PC-3 (cell line): ENCODE results near the gene COP1. TPM values are rescaled to one million over a fixed set of nuclear protein-coding genes. Genes with fewer than 3 reads are reported as not detected.

Source experiments
- ATAC-seq: fragments of 200-7000 bp; cut with Tn5 transposase; 2 replicates; pipeline ENCODE4 v1.9.1; 2020; ENCODE audit warnings: mild to moderate bottlenecking, moderate library complexity
- BruUV-seq: library from RNA; stranded (reverse); fragments of 400-500 nt; replicated peaks from 2 replicates; lab custom pipeline; 2021; lab: Mats Ljungman, UMichigan
- CTCF ChIA-PET: fragments of 300-600 bp; sonication (Branson Sonifier 250); formaldehyde crosslinking; loops from one replicate; lab custom pipeline; 2022; ENCODE audit warnings: antibody characterized with exemption; lab: Charles Lee
- POLR2A ChIA-PET: fragments of 300-600 bp; sonication (Branson Sonifier 250); formaldehyde crosslinking; loops from one replicate; lab custom pipeline; 2022; ENCODE audit warnings: antibody characterized with exemption; ENCODE audit not compliant: unreplicated experiment; lab: Charles Lee
- DNase-seq: peaks from one replicate; pipeline ENCODE4 v3.0.0-alpha.2; 2015
- H2AFZ ChIP-seq: fragments of 300-600 bp; sonication (generic); 2 replicates; pipeline ENCODE4 v1.6.0; 2016; ENCODE audit warnings: antibody characterized with exemption, low read length
- H3F3A ChIP-seq: fragments of 300-600 bp; sonication (generic); one replicate; pipeline ENCODE4 v1.6.0; 2017; ENCODE audit warnings: antibody characterized with exemption, low read length, control low read depth, mild to moderate bottlenecking; ENCODE audit not compliant: unreplicated experiment
- H3K27ac ChIP-seq: fragments of 300-600 bp; sonication (generic); 2 replicates; pipeline ENCODE4 v1.5.1; 2016; ENCODE audit warnings: mild to moderate bottlenecking, low read length
- H3K27me3 ChIP-seq: fragments of 300-600 bp; sonication (generic); 2 replicates; pipeline ENCODE4 v1.6.1; 2016; ENCODE audit warnings: low read length, mixed read lengths
- H3K36me3 ChIP-seq: fragments of 300-600 bp; sonication (generic); 2 replicates; pipeline ENCODE4 v1.6.1; 2016; ENCODE audit warnings: low read depth, mixed run types, low read length, mixed read lengths
- H3K4me1 ChIP-seq: fragments of 300-600 bp; sonication (generic); 2 replicates; pipeline ENCODE4 v1.5.1; 2016; ENCODE audit warnings: low read length; ENCODE audit not compliant: insufficient read depth
- H3K4me2 ChIP-seq: fragments of 300-600 bp; sonication (generic); 2 replicates; pipeline ENCODE4 v1.6.0; 2016; ENCODE audit warnings: low read length
- H3K4me3 ChIP-seq: fragments of 300-600 bp; sonication (generic); 2 replicates; pipeline ENCODE4 v1.5.1; 2016; ENCODE audit warnings: mild to moderate bottlenecking, low read length, mixed read lengths
- H3K79me2 ChIP-seq: fragments of 300-600 bp; sonication (generic); 2 replicates; pipeline ENCODE4 v1.6.1; 2017; ENCODE audit warnings: low read length, mixed read lengths
- H3K9ac ChIP-seq: fragments of 300-600 bp; sonication (generic); 2 replicates; pipeline ENCODE4 v1.6.0; 2016; ENCODE audit warnings: mild to moderate bottlenecking, low read length
- H3K9me2 ChIP-seq: fragments of 300-600 bp; sonication (generic); replicated peaks from 2 replicates; pipeline ENCODE4 v1.6.1; 2016; ENCODE audit warnings: mixed run types, low read length, mixed read lengths
- H3K9me3 ChIP-seq: fragments of 300-600 bp; sonication (generic); 2 replicates; pipeline ENCODE4 v1.6.1; 2016; ENCODE audit warnings: low read length, mixed read lengths
- H4K20me1 ChIP-seq: fragments of 300-600 bp; sonication (generic); 2 replicates; pipeline ENCODE4 v1.6.1; 2016; ENCODE audit warnings: low read length, mixed read lengths
- CTCF ChIP-seq: fragments of 300-600 bp; sonication (generic); conservative IDR thresholded peaks from 2 replicates; pipeline ENCODE4 v1.5.1; 2017; ENCODE audit warnings: antibody characterized with exemption, low read depth, mild to moderate bottlenecking, low read length
- EZH2 ChIP-seq: fragments of 300-600 bp; sonication (generic); IDR thresholded peaks from one replicate; pipeline ENCODE4 v1.6.1; 2017; ENCODE audit warnings: antibody characterized with exemption, mild to moderate bottlenecking, low read length; ENCODE audit not compliant: unreplicated experiment
- EZH2phosphoT487 ChIP-seq: fragments of 300-600 bp; sonication (generic); IDR thresholded peaks from 2 replicates; pipeline ENCODE4 v1.6.1; 2018; ENCODE audit warnings: mild to moderate bottlenecking, antibody characterized with exemption, low read length, borderline replicate concordance
- intact Hi-C: fragments of 100-400 bp; cut with micrococcal nuclease; formaldehyde crosslinking; loops from 2 replicates; pipeline ENCODE4 v1.9.0; 2023
- total RNA-seq: library from RNA; depleted of rRNA; stranded (reverse); fragments of >200 nt; gene quantifications from 2 replicates; pipeline ENCODE4 v1.2.3, GENCODE V29; 2014

COP1 gene
- total RNA-seq, 1 experiment from 2014 or later: 16.6 TPM

GRCh38 chr1:176187001-176187400 lies 20.1 kb downstream of the COP1 start:
- ChIA-PET CTCF (no interaction called here), POLR2A (no interaction called here)
- Histone ChIP-seq H3K9me2 (no peaks in the 10 kb centered on the region), H3K9ac (no peak overlapping the region), H3F3A (no peaks in the 10 kb centered on the region), H4K20me1 (peaks cover under 1% of the 10 kb centered on the region; the same call in 1 of the 2 replicates), H3K4me3 (no peak overlapping the region), H3K9me3 (no peaks in the 10 kb centered on the region), H3K27me3 (no peaks in the 10 kb centered on the region), H3K79me2 (peaks cover 72% of the 10 kb centered on the region), H3K4me1 (no peaks in the 10 kb centered on the region), H3K27ac (no peak overlapping the region), H3K36me3 (no peaks in the 10 kb centered on the region), H2AFZ (no peak overlapping the region), H3K4me2 (no peak overlapping the region)
- ATAC-seq (no peak), DNase-seq (no peak)
- intact Hi-C loops: no loop called here
- TF ChIP-seq EZH2: no peak
- TF ChIP-seq CTCF: no peak
- TF ChIP-seq EZH2phosphoT487: no peak
- BruUV-seq: no TSS peak

DNA sequence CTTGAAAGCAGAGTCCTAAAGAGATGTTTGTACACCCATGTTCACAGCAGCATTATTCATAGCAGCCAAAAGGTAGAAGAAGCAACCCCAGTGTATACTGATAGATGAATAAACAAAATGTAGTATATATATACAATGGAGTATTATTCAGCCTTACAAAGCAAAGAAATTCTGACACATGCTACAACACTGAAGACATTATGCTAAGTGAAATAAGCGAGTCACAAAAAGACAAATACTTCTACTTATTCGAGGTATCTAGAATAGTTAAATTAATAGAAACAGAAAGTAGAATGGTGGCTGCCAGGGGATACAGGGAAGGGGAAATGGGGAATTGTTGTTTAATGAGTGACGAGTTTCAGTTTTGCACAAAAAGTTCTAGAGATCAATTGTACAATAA lies 23.5 kb downstream of the COP1 start:
- no peak overlapping the region for H3K9ac ChIP-seq
- H3K4me2 ChIP-seq: no peak overlapping the region
- BruUV-seq: no TSS peak
- H3K9me2 ChIP-seq: no peaks in the 10 kb centered on the region
- no peaks in the 10 kb centered on the region for H3K27me3 ChIP-seq
- intact Hi-C loops: no loop called here
- ATAC-seq (peak; percentile 37; the same call in 1 of the 2 replicates), DNase-seq (no peak)
- H3K4me3 ChIP-seq: no peak overlapping the region
- H2AFZ ChIP-seq: no peak overlapping the region
- H3K79me2 ChIP-seq: peaks cover 42% of the 10 kb centered on the region
- ChIA-PET POLR2A (no interaction called here), CTCF (no interaction called here)
- no peaks in the 10 kb centered on the region for H3F3A ChIP-seq
- no peaks in the 10 kb centered on the region for H3K9me3 ChIP-seq
- H3K36me3 ChIP-seq: no peaks in the 10 kb centered on the region; the same call in 1 of the 2 replicates
- no peaks in the 10 kb centered on the region for H4K20me1 ChIP-seq
- H3K27ac ChIP-seq: no peak overlapping the region
- no peak for TF ChIP-seq EZH2
- no peak for TF ChIP-seq CTCF
- no peak for TF ChIP-seq EZH2phosphoT487
- H3K4me1 ChIP-seq: no peaks in the 10 kb centered on the region

- H3K79me2 ChIP-seq: peaks cover 4% of the 10 kb centered on the region; the same call in 1 of the 2 replicates
- ChIA-PET POLR2A (no interaction called here), CTCF (no interaction called here)
- H3K4me1 ChIP-seq: no peaks in the 10 kb centered on the region
- no peak overlapping the region for H3K9ac ChIP-seq
- ATAC-seq (no peak), DNase-seq (no peak)
- no peak overlapping the region for H2AFZ ChIP-seq
- H3K9me2 ChIP-seq: no peaks in the 10 kb centered on the region
- intact Hi-C loops: no loop called here
- TF ChIP-seq EZH2: no peak
- TF ChIP-seq EZH2phosphoT487: no peak
- no peak for TF ChIP-seq CTCF
- H3K4me3 ChIP-seq: no peak overlapping the region
- H3K27ac ChIP-seq: no peak overlapping the region
- H3K36me3 ChIP-seq: no peaks in the 10 kb centered on the region; the same call in 1 of the 2 replicates
- no peaks in the 10 kb centered on the region for H3K27me3 ChIP-seq
- H4K20me1 ChIP-seq: no peaks in the 10 kb centered on the region
- H3K9me3 ChIP-seq: no peaks in the 10 kb centered on the region
- H3F3A ChIP-seq: no peaks in the 10 kb centered on the region
- no TSS peak for BruUV-seq
- no peak overlapping the region for H3K4me2 ChIP-seq
Observed at GRCh38 chr1:176178316-176178715, 28.8 kb downstream of the COP1 start.
